ENCODE measurements around the gene MAP3K3. TPM values are rescaled to one million over a fixed set of nuclear protein-coding genes. Genes with fewer than 3 reads are reported as not detected.

The MAP3K3 gene
- total RNA-seq, 1 donor from 2014 or later: 11.1 TPM

DNA sequence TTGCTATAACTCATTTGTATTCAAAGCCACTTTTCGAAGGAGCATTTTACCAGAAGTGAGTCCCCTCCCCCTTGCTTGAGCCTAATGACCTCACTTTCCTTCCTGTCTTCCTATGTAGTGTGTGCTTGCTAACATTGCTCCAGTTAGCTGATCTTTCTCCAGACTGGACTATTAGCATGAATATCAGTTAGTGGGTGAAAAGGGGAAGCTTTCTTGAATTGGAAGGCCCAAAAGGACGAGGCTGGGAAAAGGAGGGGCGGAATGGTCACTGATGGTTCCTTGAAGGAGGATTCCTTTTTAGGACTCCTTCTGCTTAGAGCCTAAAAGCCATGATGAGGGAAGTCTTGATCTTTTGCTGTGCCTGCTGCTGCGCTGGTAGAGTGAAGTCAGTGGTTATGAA lies 11.9 kb downstream of the MAP3K3 start:
- TF ChIP-seq, protein P1, sequence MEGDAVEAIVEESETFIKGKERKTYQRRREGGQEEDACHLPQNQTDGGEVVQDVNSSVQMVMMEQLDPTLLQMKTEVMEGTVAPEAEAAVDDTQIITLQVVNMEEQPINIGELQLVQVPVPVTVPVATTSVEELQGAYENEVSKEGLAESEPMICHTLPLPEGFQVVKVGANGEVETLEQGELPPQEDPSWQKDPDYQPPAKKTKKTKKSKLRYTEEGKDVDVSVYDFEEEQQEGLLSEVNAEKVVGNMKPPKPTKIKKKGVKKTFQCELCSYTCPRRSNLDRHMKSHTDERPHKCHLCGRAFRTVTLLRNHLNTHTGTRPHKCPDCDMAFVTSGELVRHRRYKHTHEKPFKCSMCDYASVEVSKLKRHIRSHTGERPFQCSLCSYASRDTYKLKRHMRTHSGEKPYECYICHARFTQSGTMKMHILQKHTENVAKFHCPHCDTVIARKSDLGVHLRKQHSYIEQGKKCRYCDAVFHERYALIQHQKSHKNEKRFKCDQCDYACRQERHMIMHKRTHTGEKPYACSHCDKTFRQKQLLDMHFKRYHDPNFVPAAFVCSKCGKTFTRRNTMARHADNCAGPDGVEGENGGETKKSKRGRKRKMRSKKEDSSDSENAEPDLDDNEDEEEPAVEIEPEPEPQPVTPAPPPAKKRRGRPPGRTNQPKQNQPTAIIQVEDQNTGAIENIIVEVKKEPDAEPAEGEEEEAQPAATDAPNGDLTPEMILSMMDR (IDR thresholded peaks at IDR 0.05; ENCODE audit: insufficient read depth, low read length, severe bottlenecking): no peak
- peaks cover 7% of the 10 kb centered on the region for H3K36me3 ChIP-seq (ENCODE audit: control insufficient read depth, insufficient read depth, low read length)
- no peak for DNase-seq (ENCODE audit: low read depth)
- H3K27me3 ChIP-seq (ENCODE audit: control insufficient read depth, insufficient read depth, low read length): no peaks in the 10 kb centered on the region
- H3K4me3 ChIP-seq (ENCODE audit: low read depth, low read length): no peak overlapping the region
- FAIRE-seq: no peak

DNA sequence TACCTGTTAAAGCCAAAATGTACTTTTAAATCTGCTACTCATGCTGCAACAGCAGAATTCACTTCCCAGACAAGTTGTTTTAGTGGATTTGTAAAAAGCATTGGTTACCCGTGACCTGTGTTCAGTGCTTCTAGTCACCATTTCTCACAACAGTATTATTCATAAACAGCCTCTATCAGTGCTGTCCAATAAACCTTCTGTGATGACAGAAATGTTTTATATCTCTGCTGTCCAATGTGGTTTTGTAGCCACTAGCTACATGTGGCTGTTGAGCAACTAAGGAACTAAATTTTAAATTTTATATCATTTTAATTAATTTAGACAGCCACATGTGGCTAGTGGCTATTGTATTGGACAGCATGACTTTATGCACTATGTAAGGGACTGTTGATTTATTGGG lies 12.6 kb downstream of the MAP3K3 start:
- FAIRE-seq (no peak), DNase-seq (ENCODE audit: low read depth) (no peak)
- no peaks in the 10 kb centered on the region for H3K27me3 ChIP-seq (ENCODE audit: control insufficient read depth, insufficient read depth, low read length)
- no peak overlapping the region for H3K4me3 ChIP-seq (ENCODE audit: low read depth, low read length)
- H3K36me3 ChIP-seq (ENCODE audit: control insufficient read depth, insufficient read depth, low read length): peaks cover 7% of the 10 kb centered on the region
- TF ChIP-seq, protein P1 (IDR thresholded peaks at IDR 0.05; ENCODE audit: insufficient read depth, low read length, severe bottlenecking): no peak

DNA sequence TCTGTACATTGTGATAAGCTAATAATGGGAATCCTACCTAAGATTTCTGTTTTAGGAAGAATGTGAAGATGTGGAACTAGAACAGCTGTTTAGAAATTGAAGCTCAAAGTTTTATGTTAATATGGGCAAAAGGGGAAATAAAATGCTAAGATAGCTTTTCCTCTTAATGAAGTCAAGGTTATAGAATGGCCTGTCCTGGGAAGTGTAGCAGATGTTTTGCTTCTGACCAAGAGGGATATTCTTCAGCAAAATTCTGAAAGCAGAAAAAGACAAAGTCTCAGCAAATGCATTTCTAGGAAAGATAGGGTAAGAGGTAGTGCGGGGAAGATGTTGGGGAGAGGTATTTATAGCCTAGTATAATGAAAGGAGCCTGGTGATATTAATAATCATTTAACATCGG lies 13.1 kb downstream of the MAP3K3 start:
- FAIRE-seq (no peak), DNase-seq (ENCODE audit: low read depth) (no peak)
- Histone ChIP-seq H3K36me3 (ENCODE audit: control insufficient read depth, insufficient read depth, low read length) (peaks cover 7% of the 10 kb centered on the region), H3K27me3 (ENCODE audit: control insufficient read depth, insufficient read depth, low read length) (no peaks in the 10 kb centered on the region), H3K4me3 (ENCODE audit: low read depth, low read length) (no peak overlapping the region)
- TF ChIP-seq, protein P1 (IDR thresholded peaks at IDR 0.05; ENCODE audit: insufficient read depth, low read length, severe bottlenecking): no peak

DNA sequence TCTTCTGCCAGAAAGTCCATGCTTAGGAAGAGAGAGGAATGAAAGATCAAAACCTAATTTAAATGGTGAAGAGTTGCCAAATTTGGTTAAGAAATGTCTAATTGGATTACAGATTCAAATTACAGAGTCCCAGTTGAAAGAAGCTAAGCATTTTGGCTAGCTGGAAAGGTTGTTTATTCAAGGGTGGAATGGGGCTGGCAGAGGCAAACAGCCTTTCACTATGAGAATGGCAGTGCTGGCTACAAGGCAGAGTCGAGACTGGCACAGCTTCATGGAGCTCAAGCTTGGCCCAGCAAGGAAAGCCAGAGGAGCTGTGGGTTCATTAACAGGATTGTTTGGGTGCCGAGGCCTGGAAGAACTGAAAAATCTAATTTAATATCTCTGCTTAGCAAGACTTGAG lies 13.6 kb downstream of the MAP3K3 start:
- Histone ChIP-seq H3K4me3 (ENCODE audit: low read depth, low read length) (no peak overlapping the region), H3K27me3 (ENCODE audit: control insufficient read depth, insufficient read depth, low read length) (no peaks in the 10 kb centered on the region), H3K36me3 (ENCODE audit: control insufficient read depth, insufficient read depth, low read length) (peaks cover 7% of the 10 kb centered on the region)
- FAIRE-seq (no peak), DNase-seq (ENCODE audit: low read depth) (no peak)
- TF ChIP-seq, protein P1 (IDR thresholded peaks at IDR 0.05; ENCODE audit: insufficient read depth, low read length, severe bottlenecking): no peak

DNA sequence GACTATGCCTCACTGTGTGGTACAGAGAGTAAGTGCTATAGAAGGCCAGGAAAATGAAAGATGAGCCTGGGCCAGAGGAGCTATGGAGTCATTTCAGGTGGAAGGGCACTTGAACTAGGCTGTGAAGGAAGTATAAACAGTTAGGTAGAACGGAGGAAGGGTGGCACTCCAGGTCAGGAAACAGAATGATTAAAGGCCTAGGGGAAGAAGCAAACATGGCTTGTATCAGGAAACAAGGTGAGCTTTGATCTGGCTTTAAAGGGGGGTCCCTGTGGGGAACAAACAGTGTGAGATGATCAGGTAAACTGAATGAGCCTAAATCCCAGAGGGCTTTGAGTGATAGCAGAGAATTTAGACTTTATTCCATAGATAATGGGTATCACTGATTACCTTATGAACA lies 16.9 kb downstream of the MAP3K3 start:
- H3K27me3 ChIP-seq (ENCODE audit: control insufficient read depth, insufficient read depth, low read length): no peaks in the 10 kb centered on the region
- TF ChIP-seq, protein P1 (IDR thresholded peaks at IDR 0.05; ENCODE audit: insufficient read depth, low read length, severe bottlenecking): no peak
- no peak overlapping the region for H3K4me3 ChIP-seq (ENCODE audit: low read depth, low read length)
- DNase-seq (ENCODE audit: low read depth) (no peak), FAIRE-seq (no peak)
- H3K36me3 ChIP-seq (ENCODE audit: control insufficient read depth, insufficient read depth, low read length): peaks cover 5% of the 10 kb centered on the region

DNA sequence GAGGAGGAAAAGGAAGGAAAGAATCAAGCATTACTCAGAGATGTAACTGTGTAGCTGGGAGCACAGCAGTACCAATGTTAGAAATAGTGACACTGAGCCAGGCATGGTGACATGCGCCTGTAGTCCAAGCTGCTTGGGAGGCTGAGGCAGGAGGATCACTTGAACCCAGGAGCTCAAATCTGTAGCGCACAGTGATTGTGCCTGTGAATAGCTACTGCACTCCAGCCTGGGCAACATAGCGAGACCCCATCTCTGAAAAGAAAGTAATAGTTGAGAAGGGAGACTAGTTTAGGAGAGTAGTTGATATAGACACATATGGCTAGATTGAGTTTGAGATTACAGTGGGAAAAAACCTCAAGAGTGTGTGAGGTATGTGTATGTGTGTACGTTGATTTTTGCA lies 17.8 kb downstream of the MAP3K3 start:
- H3K36me3 ChIP-seq (ENCODE audit: control insufficient read depth, insufficient read depth, low read length): peaks cover 3% of the 10 kb centered on the region
- no peak overlapping the region for H3K4me3 ChIP-seq (ENCODE audit: low read depth, low read length)
- no peaks in the 10 kb centered on the region for H3K27me3 ChIP-seq (ENCODE audit: control insufficient read depth, insufficient read depth, low read length)
- FAIRE-seq: no peak
- TF ChIP-seq, protein P1 (IDR thresholded peaks at IDR 0.05; ENCODE audit: insufficient read depth, low read length, severe bottlenecking): no peak
- no peak for DNase-seq (ENCODE audit: low read depth)
